Mammary epithelial cell (primary cell): ENCODE data around the gene SERHL2.

ENCODE experiments used
- CTCF ChIP-seq, 2 donors: IDR thresholded peaks in 1 of 2; conservative IDR thresholded peaks in 1 of 2; 2 replicates each; pipeline ENCODE4 v1.5.1; 2011 to 2012; ENCODE audit warnings: inconsistent platforms in 2 of 2, low read length in 2 of 2, mild to moderate bottlenecking in 2 of 2, control low read depth in 1 of 2, low read depth in 1 of 2; ENCODE audit not compliant: insufficient read depth in 1 of 2; ENCODE audit errors: extremely low read depth in 1 of 2
- EZH2 ChIP-seq: IDR thresholded peaks from 2 replicates; pipeline ENCODE4 v1.6.1; 2012; ENCODE audit warnings: low read length, inconsistent platforms, borderline replicate concordance

GRCh38 chr22:42604403-42604802 lies 50.6 kb downstream of the SERHL2 start:
- TF ChIP-seq CTCF (conservative IDR thresholded peaks at IDR 0.05 in 1 of 2, IDR thresholded peaks at IDR 0.05 in 1 of 2; ENCODE audit: extremely low read depth in 1 of 2, insufficient read depth in 1 of 2, low read depth in 1 of 2, low read length in 2 of 2) (no peak), EZH2 (no peak)
